Activated CD4-positive, alpha-beta T cell treated with anti-CD3 and anti-CD28 coated beads for 24 hours (primary cell): ENCODE results near the gene DSN1.
"Not testable (repeated sequence)": the region's sequence is repeated elsewhere in the genome, so short reads cannot be mapped to it uniquely, and the experiment has no call there.

Experiments used
- DNase-seq, 2 donors: peaks; one replicate each; pipeline ENCODE4 v3.0.0-alpha.2; 2020; ENCODE audit warnings: low read depth in 2 of 2

The DSN1 gene, protein sequence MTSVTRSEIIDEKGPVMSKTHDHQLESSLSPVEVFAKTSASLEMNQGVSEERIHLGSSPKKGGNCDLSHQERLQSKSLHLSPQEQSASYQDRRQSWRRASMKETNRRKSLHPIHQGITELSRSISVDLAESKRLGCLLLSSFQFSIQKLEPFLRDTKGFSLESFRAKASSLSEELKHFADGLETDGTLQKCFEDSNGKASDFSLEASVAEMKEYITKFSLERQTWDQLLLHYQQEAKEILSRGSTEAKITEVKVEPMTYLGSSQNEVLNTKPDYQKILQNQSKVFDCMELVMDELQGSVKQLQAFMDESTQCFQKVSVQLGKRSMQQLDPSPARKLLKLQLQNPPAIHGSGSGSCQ

DNA sequence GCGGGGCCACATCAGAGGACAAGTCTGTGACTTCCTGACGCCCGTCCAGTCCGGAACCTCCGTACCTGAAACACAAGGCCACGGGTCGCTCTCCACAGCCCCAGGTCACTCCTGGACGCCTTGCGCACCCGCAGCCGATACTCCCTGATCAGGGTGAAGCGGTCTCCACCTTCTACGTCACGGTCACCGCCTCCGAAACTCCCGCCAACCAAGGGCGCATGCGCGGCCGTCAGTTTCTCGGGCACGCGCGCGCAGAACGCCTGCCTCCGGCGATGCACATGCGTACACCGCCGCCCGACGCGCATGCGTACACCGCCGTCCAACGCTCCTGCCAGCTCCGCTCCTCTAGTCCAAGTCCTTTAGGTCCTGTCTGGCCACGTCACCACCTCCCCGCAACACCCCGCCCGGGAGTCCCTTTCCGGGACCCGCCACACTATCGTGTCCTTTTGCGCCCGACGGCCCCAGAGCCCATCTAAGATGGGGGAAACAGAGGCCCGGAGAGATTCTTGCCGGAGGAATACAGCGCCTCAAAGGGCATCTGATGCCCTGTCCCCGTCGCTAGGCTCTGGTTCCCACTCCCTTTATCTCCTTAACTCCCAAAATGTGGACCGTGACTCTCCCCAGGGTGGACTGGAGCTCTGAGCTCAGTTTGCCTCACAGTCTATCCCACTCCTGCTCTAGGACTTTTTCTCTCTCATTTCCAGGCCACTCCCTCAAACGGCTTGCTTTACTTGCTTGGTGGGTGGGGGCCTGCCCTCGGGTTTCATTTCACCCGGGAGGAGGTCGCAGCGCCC is at the start of gene DSN1:
TSS of gene DSN1 (minus strand) at position 167 of the 794 bp plus-strand sequence. CDS start 2,305 bp downstream, outside the sequence.
- peak; percentile 97 to 99 for DNase-seq

DNA sequence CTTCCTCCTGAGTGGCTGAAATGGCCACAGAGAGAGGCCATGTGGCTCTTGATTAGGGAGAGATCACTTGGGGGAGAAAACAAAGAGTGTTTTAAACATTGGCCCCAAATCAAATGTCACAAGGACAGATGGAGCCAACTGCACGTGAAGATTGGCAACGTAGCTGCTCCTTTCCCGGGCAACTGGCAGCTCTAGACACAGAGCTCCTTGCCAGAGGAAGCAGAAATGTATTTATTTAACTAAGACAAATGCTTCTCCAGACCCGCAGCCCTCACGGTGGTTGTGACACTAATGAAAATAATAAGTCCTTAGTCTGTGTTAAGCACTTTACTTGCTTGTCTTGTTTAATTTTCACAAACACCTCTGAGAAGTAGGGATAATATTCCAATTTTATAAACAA is 49.6 kb upstream of the DSN1 start:
- no peak for DNase-seq

DNA sequence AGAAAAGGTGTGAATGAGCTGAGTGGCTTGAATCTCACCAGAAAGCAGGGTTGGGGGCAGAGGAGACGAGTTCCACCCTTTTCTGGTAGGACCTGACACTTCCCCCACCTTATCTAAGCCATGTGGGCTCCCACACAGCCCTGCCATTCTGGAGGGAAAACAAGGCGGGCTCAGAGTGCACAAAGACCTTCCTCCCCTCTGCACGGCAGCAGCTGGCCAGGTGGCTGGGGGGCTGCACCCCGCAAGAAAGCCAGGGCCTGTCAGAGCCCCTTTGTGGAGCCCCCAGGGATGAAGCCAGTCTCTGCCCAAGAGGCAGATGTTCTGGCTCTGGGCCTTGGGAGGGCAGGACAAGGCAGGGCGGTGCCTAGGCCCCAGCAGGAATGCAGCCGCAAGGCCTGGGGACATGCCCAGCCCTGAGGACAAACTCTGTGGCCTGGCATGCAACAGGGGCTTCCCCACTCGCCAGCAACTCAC is 48.4 kb upstream of the DSN1 start:
- DNase-seq: no peak

GRCh38 chr20:36820928-36821327 is 47.4 kb upstream of the DSN1 start:
- DNase-seq: no peak

DNA sequence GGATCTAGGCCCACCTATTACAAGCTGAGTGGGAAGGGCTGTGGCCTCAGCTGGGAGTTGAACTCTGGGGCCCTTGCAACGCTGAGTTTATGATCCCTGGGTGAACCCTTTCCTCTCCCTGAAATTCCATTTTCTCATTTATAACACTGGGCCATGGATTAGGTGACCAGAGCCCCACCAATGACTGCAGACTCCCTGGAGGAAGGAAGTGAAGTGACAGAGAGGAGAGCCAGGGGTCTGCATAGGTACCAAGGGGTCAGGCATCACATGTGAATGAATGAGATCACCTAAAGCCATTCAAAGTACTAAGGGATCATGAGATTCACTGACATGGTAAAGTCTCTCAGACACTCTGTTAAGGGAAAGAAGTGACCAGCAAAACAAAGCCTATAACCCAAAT is 46.5 kb upstream of the DSN1 start:
- DNase-seq: no peak

DNA sequence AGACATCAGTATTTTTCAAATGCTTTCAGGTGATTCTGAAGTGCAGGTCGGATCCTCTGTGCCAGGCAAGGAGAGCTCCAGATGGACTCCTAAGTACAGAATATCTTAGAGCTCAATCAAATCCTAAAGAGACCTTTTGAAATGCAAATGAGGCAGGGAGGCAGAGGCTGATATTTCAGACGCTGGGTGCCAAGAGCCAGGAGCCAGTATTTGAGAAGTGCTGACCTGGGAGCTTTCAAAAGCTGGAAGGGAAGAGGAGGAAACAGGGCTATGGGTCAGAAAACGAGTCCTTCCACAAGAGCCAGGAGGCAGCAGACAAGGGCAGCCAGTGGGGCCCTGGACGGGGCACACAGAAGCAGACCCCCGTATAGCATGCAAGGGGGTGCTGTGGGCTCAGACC is 46.1 kb upstream of the DSN1 start:
- DNase-seq: no peak

- DNase-seq: no peak
Observed at GRCh38 chr20:36818861-36819260, 45.3 kb upstream of the DSN1 start.

- no peak for DNase-seq
Observed at GRCh38 chr20:36818185-36818584, 44.6 kb upstream of the DSN1 start.

DNA sequence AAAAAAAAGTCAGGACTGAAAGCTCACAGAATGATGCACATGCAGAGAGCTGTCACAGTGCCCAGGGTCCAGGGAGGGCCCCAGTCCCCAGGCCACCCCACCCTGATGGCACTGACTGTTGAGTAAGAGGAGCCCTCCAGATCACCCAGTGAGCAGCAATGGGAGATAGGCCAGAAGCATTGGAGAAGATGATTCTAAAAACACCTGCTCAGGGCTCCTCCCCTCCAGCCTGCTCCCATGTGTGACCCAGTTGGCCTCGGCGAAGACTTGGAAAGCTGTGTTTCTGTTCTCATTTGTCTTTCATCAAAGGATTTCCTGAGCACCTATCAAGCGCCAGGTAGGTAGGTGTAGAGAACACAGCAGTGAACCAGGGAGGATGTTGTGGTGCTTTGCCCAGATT is 43.9 kb upstream of the DSN1 start:
- DNase-seq: no peak

DNA sequence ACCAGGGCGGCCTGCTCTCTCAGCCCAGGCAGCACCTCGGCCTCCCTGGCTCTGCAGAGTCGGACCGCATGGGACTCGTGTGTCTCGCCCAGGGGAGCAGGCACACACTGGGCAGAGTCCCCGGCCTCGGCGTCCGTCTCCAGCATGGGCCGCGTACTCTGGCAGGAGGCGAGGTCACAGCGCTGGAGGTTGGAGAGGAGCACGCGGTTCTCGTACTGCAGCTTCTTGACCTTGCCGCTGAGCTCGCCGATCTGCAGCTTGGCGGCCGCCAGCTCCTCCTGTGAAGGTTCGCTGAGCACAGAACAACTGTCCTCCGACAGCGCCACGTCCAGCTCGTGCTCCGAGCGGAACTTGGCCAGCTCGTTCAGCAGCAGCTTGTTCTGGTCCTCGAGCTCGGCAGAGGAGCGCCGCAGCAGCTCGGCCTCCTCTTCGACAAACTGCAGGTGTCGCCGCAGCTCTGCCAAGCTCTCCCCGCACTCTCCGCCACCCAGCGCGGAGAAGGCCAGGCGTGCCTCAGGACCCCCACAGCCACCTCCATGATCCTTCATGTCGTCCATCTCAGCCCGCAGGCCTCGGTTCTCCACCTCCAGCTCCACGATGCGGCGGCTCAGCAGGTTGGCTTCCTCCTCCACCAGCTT is 42.0 kb upstream of the DSN1 start:
- no peak for DNase-seq

- no peak for DNase-seq
Observed at GRCh38 chr20:36812594-36813463, 39.3 kb upstream of the DSN1 start.

DNA sequence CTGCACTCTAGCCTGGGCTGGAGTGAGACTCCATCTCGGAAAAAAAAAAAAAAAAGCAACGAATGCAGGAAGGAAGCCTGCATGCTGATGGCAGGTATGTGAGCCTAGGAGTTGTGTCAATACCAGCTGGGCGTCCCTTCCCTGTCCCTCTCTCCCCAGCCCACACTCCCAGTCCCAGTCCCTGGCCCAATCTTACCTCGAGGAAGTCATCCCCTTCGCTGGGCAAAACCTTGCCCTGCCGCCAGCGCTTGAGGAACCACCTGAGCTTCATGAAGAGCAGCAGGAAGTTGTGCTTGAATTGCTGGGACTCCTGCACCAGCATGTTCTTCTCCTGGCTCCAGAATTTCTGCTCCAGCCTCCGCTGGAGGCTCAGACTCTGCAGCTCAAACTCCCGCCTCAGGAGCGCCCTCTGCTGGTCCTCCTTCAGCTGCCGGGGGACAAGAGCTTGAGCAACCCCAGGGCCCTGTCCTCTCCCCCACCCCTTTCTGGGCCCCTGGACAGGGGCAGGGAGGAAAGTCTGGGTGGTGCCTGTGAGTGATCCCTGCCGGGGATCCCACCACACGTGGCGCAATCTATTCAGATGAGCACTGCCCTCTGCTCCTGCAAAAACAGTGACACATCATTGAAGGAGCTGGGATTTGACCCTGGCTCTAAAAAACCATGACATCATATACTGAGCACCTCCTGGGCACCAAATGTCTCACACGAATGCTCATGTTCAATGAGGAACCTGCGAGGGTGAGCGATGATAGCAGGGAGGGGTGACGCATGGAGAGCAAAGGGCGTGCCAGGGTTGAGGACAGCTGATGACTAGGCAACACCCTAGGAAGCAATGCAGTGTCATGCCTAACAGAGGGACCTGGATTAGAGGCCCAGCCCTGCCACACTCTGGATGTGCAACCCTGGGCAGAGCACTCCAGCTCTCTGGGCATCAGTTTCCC is 35.0 kb upstream of the DSN1 start:
- peak; percentile 59 to 79 for DNase-seq

DNA sequence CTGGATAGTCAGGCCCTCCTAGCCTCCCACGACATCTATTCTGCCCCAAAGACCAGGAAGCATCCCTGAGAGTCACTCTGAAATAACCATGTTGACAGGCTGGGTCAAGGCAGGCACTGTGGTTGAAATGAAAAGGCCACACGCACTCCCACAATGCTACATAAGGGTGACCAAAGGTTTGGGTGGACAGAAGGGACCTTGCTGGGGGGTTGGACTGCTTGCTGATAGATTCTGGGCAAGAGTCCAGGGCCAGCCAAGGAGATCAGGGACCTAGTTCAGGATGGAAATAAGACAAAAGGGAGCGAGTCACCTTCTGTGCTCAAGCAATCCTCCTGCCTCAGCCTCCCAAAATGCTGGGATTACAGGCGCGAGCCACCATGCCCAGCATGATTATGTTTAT is 32.5 kb upstream of the DSN1 start:
- DNase-seq: no peak

GRCh38 chr20:36805396-36805795 is 31.8 kb upstream of the DSN1 start:
- DNase-seq: no peak

GRCh38 chr20:36804425-36804824 is 30.9 kb upstream of the DSN1 start:
- DNase-seq: no peak

GRCh38 chr20:36802326-36803222 is 29.0 kb upstream of the DSN1 start:
- DNase-seq: no peak

DNA sequence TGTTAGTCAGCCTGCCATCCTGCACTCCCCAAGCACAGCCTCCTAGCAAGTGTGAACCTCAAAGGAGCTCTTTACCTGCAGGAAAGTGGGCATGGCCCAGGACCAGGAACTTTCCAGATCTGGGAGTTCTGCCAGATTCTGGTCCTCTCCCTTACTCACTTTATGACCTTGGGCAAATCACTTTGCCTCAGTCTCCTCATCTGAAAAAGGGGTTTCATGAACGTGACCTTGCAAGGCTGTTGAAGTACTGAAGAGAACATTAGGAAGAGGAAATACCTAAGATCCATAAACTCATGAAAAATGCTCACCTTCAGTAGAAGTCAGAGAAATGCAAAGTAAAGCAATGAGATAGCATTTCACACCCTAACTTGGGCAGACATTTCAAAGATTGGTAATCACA is 26.8 kb upstream of the DSN1 start:
- no peak for DNase-seq

GRCh38 chr20:36799313-36799712 is 25.8 kb upstream of the DSN1 start:
- not testable (repeated sequence) for DNase-seq

- DNase-seq: no peak
Observed at GRCh38 chr20:36796875-36797274, 23.3 kb upstream of the DSN1 start.
